CD14-positive monocyte (primary cell): Measurements from ENCODE around the gene SEZ6L. TPM values are rescaled to one million over a fixed set of nuclear protein-coding genes. Genes with fewer than 3 reads are reported as not detected.

Experiments
- DNase-seq, 3 donors: peaks; one replicate each; pipeline ENCODE4 v3.0.0-alpha.2; 2011 to 2022
- H2AFZ ChIP-seq: 2 replicates; pipeline ENCODE4 v1.6.0; 2012; ENCODE audit warnings: mild to moderate bottlenecking, low read depth, low read length, inconsistent platforms; ENCODE audit not compliant: insufficient read depth, poor library complexity, severe bottlenecking
- H3K27ac ChIP-seq, 2 donors: 1 replicate in 1 of 2; 2 replicates in 1 of 2; pipeline ENCODE4 v1.5.1; 2012 to 2013; ENCODE audit warnings: low read length in 2 of 2, control low read depth in 1 of 2, inconsistent platforms in 1 of 2, low read depth in 1 of 2, mild to moderate bottlenecking in 1 of 2
- H3K27me3 ChIP-seq, 2 donors: one replicate each; pipeline versions ENCODE4 v1.6.0 to v1.6.1; 2011 to 2013; ENCODE audit warnings: low read length in 2 of 2; ENCODE audit not compliant: control insufficient read depth in 2 of 2, insufficient read depth in 2 of 2
- H3K36me3 ChIP-seq, 2 donors: replicated peaks in 1 of 2; 1 replicate in 1 of 2; 2 replicates in 1 of 2; pipeline versions ENCODE4 v1.5.1 to v1.6.1; 2012 to 2013; ENCODE audit warnings: low read length in 2 of 2, control low read depth in 1 of 2, inconsistent platforms in 1 of 2, mild to moderate bottlenecking in 1 of 2; ENCODE audit not compliant: insufficient read depth in 2 of 2, control insufficient read depth in 1 of 2
- H3K4me1 ChIP-seq, 2 donors: 1 replicate in 1 of 2; 2 replicates in 1 of 2; pipeline versions ENCODE4 v1.5.1 to v1.6.1; 2012 to 2013; ENCODE audit warnings: low read length in 2 of 2, control low read depth in 1 of 2, inconsistent platforms in 1 of 2, mild to moderate bottlenecking in 1 of 2, moderate library complexity in 1 of 2; ENCODE audit not compliant: insufficient read depth in 2 of 2, control insufficient read depth in 1 of 2
- H3K4me2 ChIP-seq: replicated peaks from 2 replicates; pipeline ENCODE3; 2012; ENCODE audit warnings: low read length, moderate library complexity, mild to moderate bottlenecking; ENCODE audit not compliant: poor library complexity, severe bottlenecking; ENCODE audit errors: extremely low read depth
- H3K4me3 ChIP-seq, 3 experiments: fragments of 200-600 bp in 1 of 3; sonication (generic) in 1 of 3; replicated peaks in 1 of 3; 1 replicate in 2 of 3; 2 replicates in 1 of 3; pipeline ENCODE4 v1.5.1; 2011 to 2013; ENCODE audit warnings: low read length in 3 of 3, mild to moderate bottlenecking in 3 of 3, control low read depth in 2 of 3, low read depth in 2 of 3, inconsistent platforms in 1 of 3, moderate library complexity in 1 of 3
- H3K79me2 ChIP-seq: 2 replicates; pipeline ENCODE4 v1.6.0; 2012; ENCODE audit warnings: mild to moderate bottlenecking, control low read depth, inconsistent platforms, low read length, moderate library complexity; ENCODE audit not compliant: insufficient read depth
- H3K9ac ChIP-seq: 2 replicates; pipeline ENCODE4 v1.6.0; 2017; ENCODE audit warnings: low read length, mild to moderate bottlenecking; ENCODE audit not compliant: insufficient read depth, poor library complexity, severe bottlenecking
- H3K9me3 ChIP-seq, 2 donors: replicated peaks in 1 of 2; 1 replicate in 1 of 2; 2 replicates in 1 of 2; pipeline versions ENCODE4 v1.5.1 to v1.6.1; 2012 to 2013; ENCODE audit warnings: low read length in 2 of 2, control low read depth in 1 of 2; ENCODE audit not compliant: control insufficient read depth in 1 of 2, insufficient read depth in 1 of 2
- H4K20me1 ChIP-seq: 2 replicates; pipeline ENCODE4 v1.6.0; 2012; ENCODE audit warnings: mild to moderate bottlenecking, low read length, control low read depth, moderate library complexity; ENCODE audit not compliant: insufficient read depth
- H3K27ac Mint-ChIP-seq, 7 donors: one replicate each; pipeline ENCODE4 v1.8.0; 2020; ENCODE audit warnings: mild to moderate bottlenecking in 7 of 7, mixed read lengths in 7 of 7, moderate library complexity in 6 of 7, inconsistent platforms in 2 of 7
- H3K27me3 Mint-ChIP-seq, 3 donors: one replicate each; pipeline ENCODE4 v1.8.0; 2021 to 2022; ENCODE audit warnings: low read depth in 3 of 3, mild to moderate bottlenecking in 3 of 3, mixed read lengths in 3 of 3, moderate library complexity in 3 of 3, inconsistent platforms in 1 of 3
- H3K36me3 Mint-ChIP-seq, 2 donors: one replicate each; pipeline ENCODE4 v1.8.0; 2020; ENCODE audit warnings: mixed read lengths in 2 of 2, inconsistent platforms in 1 of 2, mild to moderate bottlenecking in 1 of 2
- H3K4me1 Mint-ChIP-seq: one replicate; pipeline ENCODE4 v1.8.0; 2020; ENCODE audit warnings: mild to moderate bottlenecking, mixed read lengths
- H3K4me3 Mint-ChIP-seq, 2 donors: one replicate each; pipeline ENCODE4 v1.8.0; 2020; ENCODE audit warnings: mild to moderate bottlenecking in 2 of 2, mixed read lengths in 2 of 2, moderate library complexity in 1 of 2
- H3K9me3 Mint-ChIP-seq, 7 donors: one replicate each; pipeline ENCODE4 v1.8.0; 2020 to 2022; ENCODE audit warnings: mixed read lengths in 7 of 7, mild to moderate bottlenecking in 6 of 7, moderate library complexity in 6 of 7, inconsistent platforms in 2 of 7
- CTCF ChIP-seq: fragments of 200-600 bp; IDR thresholded peaks from one replicate; pipeline ENCODE4 v1.8.0; 2022; ENCODE audit warnings: antibody characterized with exemption, mild to moderate bottlenecking
- WGBS: methylation state at CpG from one replicate; pipeline ENCODE4 v1.1.5; 2013; ENCODE audit warnings: missing lambda C conversion rate; ENCODE audit not compliant: insufficient coverage; 5-methylcytosine and 5-hydroxymethylcytosine counted together
- intact Hi-C, 2 donors: fragments of 100-400 bp; cut with micrococcal nuclease; formaldehyde crosslinking; loops; one replicate each; pipeline versions ENCODE4 v1.15.0 to v1.15.1; 2023
- polyA plus RNA-seq, 3 donors: library from polyadenylated mRNA; depleted of rRNA in 1 of 3; unstranded in 2 of 3; stranded (reverse) in 1 of 3; fragments of 300-500 nt in 2 of 3; fragments of >200 nt in 1 of 3; fragmentation: Illumina TruSeq in 2 of 3; gene quantifications; 1 replicate in 2 of 3; 2 replicates in 1 of 3; pipeline ENCODE4 v1.2.3, GENCODE V29; 2012 to 2021

SEZ6L gene
- polyA plus RNA-seq, 3 donors: 0.43 to 2.8 (median 0.71) TPM

- H3K9me3 Mint-ChIP-seq: peaks cover 0 to 2% (median 0%) of the 10 kb centered on the region in 7 donors
- WGBS: 81% methylated on average over 2 of the region's 2 CpGs
- H3K79me2 ChIP-seq: no peaks in the 10 kb centered on the region
- H3K4me3 ChIP-seq: no peak overlapping the region
- no peak overlapping the region for H3K4me3 Mint-ChIP-seq
- DNase-seq: no peak
- H3K4me2 ChIP-seq: no peak overlapping the region
- TF ChIP-seq CTCF: no peak
- H4K20me1 ChIP-seq: no peaks in the 10 kb centered on the region
- no peaks in the 10 kb centered on the region for H3K36me3 Mint-ChIP-seq
- intact Hi-C loops: no loop called here
- no peak overlapping the region for H3K27ac ChIP-seq
- H3K27me3 Mint-ChIP-seq: peaks cover 5 to 10% (median 8%) of the 10 kb centered on the region in 3 donors
- H2AFZ ChIP-seq: no peak overlapping the region
- H3K9ac ChIP-seq: no peak overlapping the region
- H3K9me3 ChIP-seq: no peaks in the 10 kb centered on the region
- H3K4me1 ChIP-seq: no peaks in the 10 kb centered on the region
- no peaks in the 10 kb centered on the region for H3K4me1 Mint-ChIP-seq
- no peaks in the 10 kb centered on the region for H3K36me3 ChIP-seq
- no peaks in the 10 kb centered on the region for H3K27me3 ChIP-seq
- H3K27ac Mint-ChIP-seq: no peak overlapping the region
Observed at GRCh38 chr22:26314171-26314570, 144.9 kb downstream of the SEZ6L start.

- H2AFZ ChIP-seq: no peak overlapping the region
- H3K36me3 Mint-ChIP-seq: no peaks in the 10 kb centered on the region
- peaks cover 0 to 2% (median 0%) of the 10 kb centered on the region in 7 donors for H3K9me3 Mint-ChIP-seq
- H3K79me2 ChIP-seq: no peaks in the 10 kb centered on the region
- H3K9ac ChIP-seq: no peak overlapping the region
- no peak for DNase-seq
- H3K27me3 Mint-ChIP-seq: peaks cover 3 to 12% (median 6%) of the 10 kb centered on the region in 3 donors
- H3K9me3 ChIP-seq: no peaks in the 10 kb centered on the region
- H3K4me3 ChIP-seq: no peak overlapping the region
- H3K4me1 ChIP-seq: no peaks in the 10 kb centered on the region
- H3K27ac Mint-ChIP-seq: no peak overlapping the region
- no peaks in the 10 kb centered on the region for H4K20me1 ChIP-seq
- no peaks in the 10 kb centered on the region for H3K27me3 ChIP-seq
- 74% methylated on average over 5 of the region's 6 CpGs for WGBS
- intact Hi-C loops: no loop called here
- H3K27ac ChIP-seq: no peak overlapping the region
- no peak overlapping the region for H3K4me2 ChIP-seq
- no peak for TF ChIP-seq CTCF
- H3K36me3 ChIP-seq: no peaks in the 10 kb centered on the region
- no peak overlapping the region for H3K4me3 Mint-ChIP-seq
- H3K4me1 Mint-ChIP-seq: no peaks in the 10 kb centered on the region
Observed at GRCh38 chr22:26314656-26315055, 145.4 kb downstream of the SEZ6L start.
